Muscle layer of duodenum (tissue), 2 donors: ENCODE data around the gene CHD5.

ENCODE experiments used
- H3K27ac ChIP-seq: one replicate; pipeline ENCODE4 v1.7.0; 2013; ENCODE audit warnings: mild to moderate bottlenecking, low read length
- H3K27me3 ChIP-seq: one replicate; pipeline ENCODE4 v1.7.0; 2013; ENCODE audit warnings: low read depth, mild to moderate bottlenecking, control low read depth, low read length
- H3K36me3 ChIP-seq, 2 donors: one replicate each; pipeline ENCODE4 v1.7.0; 2013; ENCODE audit warnings: low read length in 2 of 2, control low read depth in 1 of 2, mild to moderate bottlenecking in 1 of 2; ENCODE audit not compliant: insufficient read depth in 2 of 2, control insufficient read depth in 1 of 2
- H3K4me1 ChIP-seq, 2 donors: one replicate each; pipeline ENCODE4 v1.7.0; 2013; ENCODE audit warnings: low read length in 2 of 2, mild to moderate bottlenecking in 2 of 2, control low read depth in 1 of 2, moderate library complexity in 1 of 2; ENCODE audit not compliant: insufficient read depth in 2 of 2, control insufficient read depth in 1 of 2
- H3K4me3 ChIP-seq, 2 donors: one replicate each; pipeline ENCODE4 v1.7.0; 2013; ENCODE audit warnings: low read length in 2 of 2, low read depth in 1 of 2, mild to moderate bottlenecking in 1 of 2
- H3K9me3 ChIP-seq, 2 donors: one replicate each; pipeline ENCODE4 v1.7.0; 2013; ENCODE audit warnings: low read length in 2 of 2, control low read depth in 1 of 2, mild to moderate bottlenecking in 1 of 2; ENCODE audit not compliant: control insufficient read depth in 1 of 2
- donor health status: healthy.

CHD5 gene

DNA sequence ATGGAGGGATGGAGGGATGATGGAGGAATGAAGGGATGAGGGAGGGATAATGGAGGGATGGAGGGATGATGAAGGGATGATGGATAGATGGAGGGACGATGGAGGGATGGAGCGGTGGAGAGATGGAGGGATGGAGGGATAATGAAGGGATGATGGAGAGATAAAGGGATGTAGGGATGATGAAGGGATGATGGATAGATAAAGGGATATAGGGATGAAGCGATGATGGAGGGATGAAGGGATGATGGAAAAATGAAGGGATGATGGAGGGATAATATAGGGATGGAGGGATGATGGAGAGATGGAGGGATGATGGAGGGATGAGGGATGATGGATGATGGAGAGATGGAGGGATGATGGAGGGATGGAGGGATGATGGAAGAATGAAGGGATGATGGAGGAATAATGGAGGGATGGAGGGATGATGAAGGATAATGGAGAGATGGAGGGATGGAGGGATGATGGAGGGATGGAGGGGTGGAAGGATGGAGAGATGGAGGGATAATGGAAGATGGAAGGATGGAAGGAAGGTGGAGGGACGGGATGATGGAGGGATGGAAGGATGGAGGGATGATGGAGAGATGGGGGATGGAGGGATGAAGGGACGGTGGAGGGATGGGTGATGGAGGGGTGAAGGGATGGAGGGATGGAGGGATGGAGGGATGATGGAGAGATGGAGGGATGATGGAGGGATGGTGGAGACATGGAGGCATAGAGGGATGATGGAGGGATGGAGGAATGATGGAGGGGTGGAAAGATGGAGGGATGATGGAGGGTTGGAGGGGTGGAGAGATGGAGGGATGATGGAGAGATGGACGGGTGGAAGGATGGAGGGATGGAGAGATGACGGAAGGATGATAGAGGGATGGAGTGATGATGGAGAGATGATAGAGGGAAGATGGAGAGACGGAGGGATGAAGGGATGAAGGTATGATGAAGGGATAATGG lies 72.4 kb downstream of the CHD5 start:
- H3K27me3 ChIP-seq, result no peaks in the 10 kb centered on the region
- no peaks in the 10 kb centered on the region for H3K4me1 ChIP-seq
- H3K9me3 ChIP-seq, result peaks cover 0 to 5% of the 10 kb centered on the region in 2 donors
- H3K27ac ChIP-seq, result no peak overlapping the region
- no peak overlapping the region for H3K4me3 ChIP-seq
- H3K36me3 ChIP-seq, result no peaks in the 10 kb centered on the region

DNA sequence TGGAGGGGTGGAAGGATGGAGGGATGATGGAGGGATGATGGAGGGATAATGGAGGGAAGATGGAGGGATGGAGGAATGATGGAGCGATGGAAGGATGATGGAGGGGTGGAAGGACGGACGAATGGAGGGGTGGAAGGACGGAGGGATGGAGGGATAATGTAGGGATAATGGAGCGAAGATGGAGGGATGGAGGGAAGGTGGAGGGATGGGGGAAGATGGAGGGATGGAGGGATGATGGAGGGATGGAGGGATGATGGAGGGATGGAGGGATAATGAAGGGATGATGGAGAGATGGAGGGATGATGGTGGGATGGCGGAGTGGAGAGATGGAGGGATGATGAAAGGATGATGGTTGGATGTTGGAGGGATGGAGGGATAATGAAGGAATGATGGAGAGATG lies 73.1 kb downstream of the CHD5 start:
- Histone ChIP-seq H3K27ac (no peak overlapping the region), H3K4me3 (no peak overlapping the region), H3K4me1 (peaks cover 0 to 2% of the 10 kb centered on the region in 2 donors), H3K27me3 (no peaks in the 10 kb centered on the region), H3K36me3 (no peaks in the 10 kb centered on the region), H3K9me3 (peaks cover 0 to 5% of the 10 kb centered on the region in 2 donors)

DNA sequence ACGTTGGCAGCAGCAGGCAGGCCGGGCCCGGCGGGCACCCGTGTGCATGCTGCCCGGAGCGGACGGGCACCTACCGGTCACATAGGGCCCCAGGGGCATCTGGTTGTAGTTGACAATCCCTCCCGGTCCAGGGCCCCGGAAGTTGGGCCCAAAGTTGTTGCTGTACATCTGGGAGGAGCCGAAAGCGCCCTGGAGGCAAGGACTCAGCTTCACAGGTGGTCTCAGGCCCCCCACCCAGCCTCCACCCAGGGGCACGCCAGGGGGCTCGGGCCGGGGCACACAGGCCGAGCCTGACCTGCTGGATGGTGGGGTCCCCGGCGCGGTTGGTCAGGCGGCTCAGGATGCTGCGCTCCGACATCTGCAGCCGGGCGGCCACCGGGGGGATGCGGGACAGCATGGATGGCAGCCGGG lies 73.8 kb downstream of the CHD5 start:
- Histone ChIP-seq H3K27me3 (no peaks in the 10 kb centered on the region), H3K27ac (no peak overlapping the region), H3K9me3 (peaks cover 0 to 5% of the 10 kb centered on the region in 2 donors), H3K36me3 (no peaks in the 10 kb centered on the region), H3K4me1 (peaks cover 0 to 5% of the 10 kb centered on the region in 2 donors), H3K4me3 (no peak overlapping the region)

DNA sequence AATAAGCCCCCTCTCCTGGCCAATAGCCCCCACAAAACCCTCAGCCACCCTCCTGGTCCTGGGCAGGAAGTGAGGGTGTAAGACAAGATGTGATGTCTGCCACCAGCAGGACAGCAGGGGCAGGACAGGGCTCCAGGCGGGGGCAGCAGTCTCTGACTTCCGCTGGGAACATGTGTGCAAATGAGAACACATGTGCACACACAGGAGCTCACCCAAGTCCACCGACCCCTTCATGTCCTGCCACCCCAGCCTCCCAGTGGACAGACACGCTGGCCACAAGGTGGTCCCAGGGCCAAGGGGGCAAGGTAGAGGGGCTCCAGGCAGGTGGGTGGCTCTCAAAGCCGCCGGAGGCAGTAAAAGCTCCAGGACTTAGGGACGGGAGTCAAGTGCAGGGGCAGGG lies 74.4 kb downstream of the CHD5 start:
- H3K9me3 ChIP-seq, result peaks cover 0 to 5% of the 10 kb centered on the region in 2 donors
- no peak overlapping the region for H3K27ac ChIP-seq
- no peaks in the 10 kb centered on the region for H3K36me3 ChIP-seq
- no peaks in the 10 kb centered on the region for H3K27me3 ChIP-seq
- H3K4me1 ChIP-seq, result peaks cover 0 to 9% of the 10 kb centered on the region in 2 donors
- H3K4me3 ChIP-seq, result no peak overlapping the region

DNA sequence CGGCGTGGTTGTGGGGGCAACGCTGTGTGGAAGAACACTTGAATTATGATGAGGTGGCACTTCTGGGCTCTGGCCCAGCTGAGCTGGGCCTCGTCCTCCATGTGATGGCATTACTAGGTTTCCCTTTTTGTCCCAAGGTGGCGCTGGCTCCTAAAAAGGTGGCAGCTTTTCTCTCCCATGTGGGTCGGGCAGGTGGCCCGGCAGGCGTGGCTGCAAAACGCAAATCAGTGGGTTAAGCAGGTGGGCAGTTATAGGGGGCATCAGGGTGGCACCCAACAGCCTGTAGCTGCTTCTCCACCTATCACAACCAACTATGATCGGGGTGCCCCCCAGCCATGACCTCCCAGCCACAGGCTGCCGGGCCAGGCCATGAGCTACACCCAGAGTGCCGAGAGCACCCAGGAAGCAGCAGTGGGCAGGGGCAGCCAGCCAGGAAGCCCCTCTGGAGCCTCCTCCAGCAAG lies 74.9 kb downstream of the CHD5 start:
- no peak overlapping the region for H3K4me3 ChIP-seq
- H3K4me1 ChIP-seq, result peaks cover 0 to 9% of the 10 kb centered on the region in 2 donors
- peaks cover 0 to 5% of the 10 kb centered on the region in 2 donors for H3K9me3 ChIP-seq
- no peak overlapping the region for H3K27ac ChIP-seq
- no peaks in the 10 kb centered on the region for H3K27me3 ChIP-seq
- no peaks in the 10 kb centered on the region for H3K36me3 ChIP-seq

DNA sequence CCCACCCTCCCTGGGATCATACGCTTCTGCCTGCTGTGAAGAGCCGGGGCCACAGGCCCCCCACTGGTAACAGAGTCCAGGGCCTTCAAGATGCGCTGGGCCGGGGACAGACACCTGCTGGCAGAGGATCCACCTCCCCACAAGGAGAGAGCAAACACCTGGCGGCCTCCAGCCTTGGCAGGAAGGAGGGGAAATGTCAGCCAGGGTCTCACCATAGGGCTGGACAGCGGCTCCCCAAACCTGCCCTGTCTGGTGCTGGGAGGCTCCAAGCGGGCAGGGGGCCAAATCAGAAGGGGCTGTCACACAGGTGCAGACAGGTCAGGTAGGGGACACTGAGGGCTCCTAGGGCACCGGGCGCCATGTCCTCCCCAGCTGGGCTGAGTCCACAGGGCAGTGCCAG lies 75.5 kb downstream of the CHD5 start:
- Histone ChIP-seq H3K9me3 (peaks cover 0 to 5% of the 10 kb centered on the region in 2 donors), H3K36me3 (no peaks in the 10 kb centered on the region), H3K27me3 (no peaks in the 10 kb centered on the region), H3K4me3 (no peak overlapping the region), H3K27ac (no peak overlapping the region), H3K4me1 (peaks cover 0 to 9% of the 10 kb centered on the region in 2 donors)

DNA sequence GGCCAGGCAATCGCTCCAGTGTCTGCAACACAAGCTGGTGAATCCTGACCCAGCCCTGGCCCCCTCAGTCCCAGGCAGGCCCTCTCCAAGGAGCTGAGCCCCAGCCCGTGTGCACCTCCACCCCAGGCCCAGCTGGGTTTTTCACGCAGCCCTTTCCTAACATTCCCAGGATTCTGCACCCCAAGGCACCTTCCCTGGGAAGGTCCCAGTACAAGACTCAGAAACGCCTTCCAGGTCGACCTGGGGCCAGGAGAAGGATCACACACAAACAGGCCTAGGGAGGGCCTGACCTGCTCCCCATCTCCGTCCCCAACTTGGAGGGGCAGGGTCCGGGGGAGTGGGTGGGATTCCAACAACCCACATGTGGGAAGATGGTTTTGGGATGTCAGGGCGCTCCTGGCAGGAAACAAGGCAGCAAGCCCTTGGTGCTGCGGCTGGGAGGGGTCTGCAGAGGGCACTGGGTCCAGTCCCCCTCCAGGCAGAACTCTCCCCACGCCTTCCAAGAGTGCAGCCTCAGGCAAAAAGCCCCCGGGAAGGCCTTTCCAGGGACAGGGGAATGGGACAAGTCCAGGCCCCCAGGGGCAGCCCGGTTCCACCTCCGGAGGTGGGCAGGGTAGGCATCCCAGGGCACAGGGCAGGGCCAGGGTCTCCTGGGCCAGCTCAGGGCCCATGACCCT lies 76.1 kb downstream of the CHD5 start:
- no peaks in the 10 kb centered on the region for H3K27me3 ChIP-seq
- H3K27ac ChIP-seq, result no peak overlapping the region
- H3K36me3 ChIP-seq, result no peaks in the 10 kb centered on the region
- peaks cover 0 to 9% of the 10 kb centered on the region in 2 donors for H3K4me1 ChIP-seq
- peaks cover 0 to 5% of the 10 kb centered on the region in 2 donors for H3K9me3 ChIP-seq
- H3K4me3 ChIP-seq, result no peak overlapping the region

DNA sequence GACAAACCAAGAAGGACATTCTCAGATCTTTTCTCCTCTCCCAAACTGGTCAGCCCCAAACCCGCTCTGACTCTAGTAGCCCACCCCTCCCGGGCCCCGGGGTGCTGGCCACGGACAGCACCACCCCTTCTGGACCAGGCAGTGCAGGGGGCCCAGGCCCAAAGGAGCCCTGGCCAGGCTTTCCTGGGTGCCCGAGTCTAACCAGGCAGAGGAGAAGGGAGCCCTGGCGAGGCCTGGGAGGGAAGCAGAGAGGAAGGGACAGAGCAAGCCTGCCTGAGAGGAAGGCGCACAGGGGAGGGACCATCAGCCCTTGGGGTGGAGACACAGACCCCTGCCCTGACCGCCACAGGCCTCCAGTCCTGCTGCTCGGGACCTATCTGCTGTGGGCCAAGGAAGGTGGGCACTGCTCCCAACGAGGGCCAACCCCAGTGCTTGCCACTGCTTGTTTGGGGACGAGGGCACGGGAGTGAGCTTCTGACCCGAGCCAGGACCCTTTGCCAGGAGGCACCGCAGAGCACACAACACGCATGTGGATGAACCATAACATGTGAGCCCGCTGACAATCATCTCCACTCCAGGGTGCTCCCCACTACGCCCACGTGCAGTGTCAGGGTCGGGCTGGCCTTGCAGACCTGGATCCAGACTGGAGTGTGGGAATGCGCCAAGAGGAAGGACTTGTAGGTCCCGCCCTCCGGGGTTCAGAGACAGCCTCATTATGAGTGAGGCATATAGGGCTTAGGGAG lies 76.8 kb downstream of the CHD5 start:
- peaks cover 0 to 9% of the 10 kb centered on the region in 2 donors for H3K4me1 ChIP-seq
- no peak overlapping the region for H3K27ac ChIP-seq
- peaks cover 0 to 7% of the 10 kb centered on the region in 2 donors for H3K36me3 ChIP-seq
- H3K4me3 ChIP-seq, result no peak overlapping the region
- peaks cover 0 to 5% of the 10 kb centered on the region in 2 donors for H3K9me3 ChIP-seq
- H3K27me3 ChIP-seq, result no peaks in the 10 kb centered on the region

DNA sequence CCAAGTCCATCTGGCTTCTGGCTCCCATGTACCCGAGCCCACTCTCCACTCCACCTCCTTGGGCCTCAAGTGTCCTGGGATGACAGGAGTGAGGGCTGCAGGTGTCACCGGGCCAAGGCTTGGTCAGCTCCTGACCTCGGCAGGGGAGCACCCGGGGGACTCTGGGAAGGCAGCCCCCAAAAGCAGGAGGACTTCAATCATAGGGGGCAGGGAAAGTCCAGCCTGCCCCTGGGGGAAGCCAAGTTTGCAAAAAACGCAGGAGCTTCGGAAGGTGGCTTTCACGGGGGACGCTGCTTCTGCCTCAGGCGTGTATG lies 77.6 kb downstream of the CHD5 start:
- Histone ChIP-seq H3K27me3 (no peaks in the 10 kb centered on the region), H3K36me3 (peaks cover 0 to 8% of the 10 kb centered on the region in 2 donors), H3K4me1 (peaks cover 0 to 9% of the 10 kb centered on the region in 2 donors), H3K4me3 (no peak overlapping the region), H3K9me3 (no peaks in the 10 kb centered on the region), H3K27ac (no peak overlapping the region)

DNA sequence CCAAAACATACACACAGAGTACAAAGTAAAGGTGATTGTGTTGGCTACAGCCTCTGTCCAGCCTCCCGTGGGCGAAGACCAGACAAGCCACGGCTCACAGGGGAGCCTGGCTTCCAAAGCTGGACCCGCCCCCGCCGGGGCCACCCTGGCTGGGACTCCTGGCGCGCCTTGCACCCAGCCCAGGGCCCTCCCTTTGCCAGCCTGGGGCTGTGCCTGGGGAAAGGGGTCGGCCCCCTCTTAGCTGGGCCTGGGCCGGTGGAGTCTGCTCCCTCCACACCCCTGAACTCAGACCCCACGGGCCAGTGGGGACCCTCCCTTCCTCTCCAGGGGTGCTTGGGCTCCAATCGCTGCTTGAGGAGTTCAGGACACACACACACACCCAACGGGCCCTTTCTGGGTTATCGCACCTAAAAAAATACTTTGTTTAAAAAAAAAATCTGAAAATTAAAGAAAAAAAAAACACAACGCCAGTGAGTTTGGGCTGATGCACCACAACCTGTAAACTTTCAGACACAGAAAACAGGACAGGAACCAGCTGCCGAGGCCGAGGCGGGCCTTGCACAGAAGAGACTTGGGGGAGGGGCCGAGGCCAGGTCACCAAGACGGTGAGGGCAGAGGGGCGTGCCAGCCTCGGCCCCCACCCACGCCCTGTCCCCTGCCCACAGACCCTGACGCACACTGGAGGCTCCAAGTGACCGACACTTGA lies 78.1 kb downstream of the CHD5 start:
- Histone ChIP-seq H3K4me3 (no peak overlapping the region), H3K27me3 (no peaks in the 10 kb centered on the region)

More for the DNA sequence above, 78.1 kb downstream of the CHD5 start:
- Histone ChIP-seq H3K9me3 (no peaks in the 10 kb centered on the region), H3K36me3 (peaks cover 0 to 8% of the 10 kb centered on the region in 2 donors), H3K27ac (no peak overlapping the region), H3K4me1 (peaks cover 0 to 9% of the 10 kb centered on the region in 2 donors)
